Hepatocyte (in vitro differentiated cells): ENCODE measurements around the gene MSANTD1. TPM values are rescaled to one million over a fixed set of nuclear protein-coding genes. Genes with fewer than 3 reads are reported as not detected.

Experiments used
- DNase-seq: peaks from one replicate; pipeline ENCODE4 v3.0.0-alpha.2; 2016; ENCODE audit warnings: low spot score
- H2AFZ ChIP-seq: fragments of 200-600 bp; sonication (generic); 2 replicates; pipeline ENCODE4 v1.6.0; 2016; ENCODE audit warnings: antibody characterized with exemption, mild to moderate bottlenecking
- H3K27ac ChIP-seq: fragments of 200-600 bp; sonication (generic); 2 replicates; pipeline ENCODE4 v1.5.1; 2016; ENCODE audit warnings: mild to moderate bottlenecking
- H3K27me3 ChIP-seq: fragments of 200-600 bp; sonication (generic); 2 replicates; pipeline ENCODE4 v1.6.1; 2016
- H3K36me3 ChIP-seq: fragments of 200-600 bp; sonication (generic); replicated peaks from 2 replicates; pipeline ENCODE4 v1.5.1; 2016; ENCODE audit warnings: low read depth; ENCODE audit not compliant: insufficient read depth
- H3K4me1 ChIP-seq: fragments of 200-600 bp; sonication (generic); 2 replicates; pipeline ENCODE4 v1.5.1; 2016; ENCODE audit warnings: mild to moderate bottlenecking, moderate library complexity; ENCODE audit not compliant: insufficient read depth
- H3K4me2 ChIP-seq: fragments of 200-600 bp; sonication (generic); 2 replicates; pipeline ENCODE4 v1.6.0; 2016
- H3K4me3 ChIP-seq: fragments of 200-600 bp; sonication (generic); 2 replicates; pipeline ENCODE4 v1.5.1; 2016; ENCODE audit warnings: mild to moderate bottlenecking
- H3K79me2 ChIP-seq: fragments of 200-600 bp; sonication (generic); 2 replicates; pipeline ENCODE4 v1.6.0; 2017; ENCODE audit warnings: mild to moderate bottlenecking
- H3K9me2 ChIP-seq: fragments of 200-600 bp; sonication (generic); replicated peaks from 2 replicates; pipeline ENCODE4 v1.6.0; 2017; ENCODE audit warnings: mild to moderate bottlenecking; ENCODE audit not compliant: insufficient read depth
- H3K9me3 ChIP-seq: fragments of 200-600 bp; sonication (generic); 2 replicates; pipeline ENCODE4 v1.5.1; 2016; ENCODE audit warnings: low read depth, mild to moderate bottlenecking
- H4K20me1 ChIP-seq: fragments of 200-600 bp; sonication (generic); 2 replicates; pipeline ENCODE4 v1.6.0; 2016; ENCODE audit warnings: mild to moderate bottlenecking; ENCODE audit not compliant: insufficient read depth, poor library complexity, severe bottlenecking
- EZH2 ChIP-seq: fragments of 200-600 bp; sonication (generic); IDR thresholded peaks from 2 replicates; pipeline ENCODE4 v1.6.1; 2016; ENCODE audit warnings: antibody characterized with exemption, mild to moderate bottlenecking, borderline replicate concordance
- EZH2phosphoT487 ChIP-seq: fragments of 200-600 bp; sonication (generic); IDR thresholded peaks from one replicate; pipeline ENCODE4 v1.6.1; 2018; ENCODE audit warnings: antibody characterized with exemption, mild to moderate bottlenecking, low read depth, moderate library complexity; ENCODE audit not compliant: unreplicated experiment, severe bottlenecking
- WGBS: methylation state at CpG from one replicate; pipeline ENCODE4 v1.1.6; 2016; ENCODE audit warnings: low lambda C conversion rate; ENCODE audit errors: missing lambda C conversion rate; 5-methylcytosine and 5-hydroxymethylcytosine counted together
- polyA plus RNA-seq: library from polyadenylated mRNA; unstranded; fragments of >200 nt; fragmentation: Nextera tagmentation; extraction: Ambion mirVana; gene quantifications from 2 replicates; pipeline ENCODE4 v1.2.1, GENCODE V29; 2016
- total RNA-seq: library from RNA; depleted of rRNA; stranded (reverse); fragments of >200 nt; gene quantifications from 2 replicates; pipeline ENCODE4 v1.2.3, GENCODE V29; 2014
- TF ChIP-seq, protein P1 (sequence below): fragments of 200-600 bp; sonication (generic); IDR thresholded peaks from 2 replicates; pipeline ENCODE4 v1.5.1; 2016; ENCODE audit warnings: antibody characterized with exemption, mild to moderate bottlenecking; ENCODE audit not compliant: poor library complexity

Gene MSANTD1
- total and polyA plus RNA-seq, 2 experiments from 2014 or later, result 0.51 to 0.57 TPM

DNA sequence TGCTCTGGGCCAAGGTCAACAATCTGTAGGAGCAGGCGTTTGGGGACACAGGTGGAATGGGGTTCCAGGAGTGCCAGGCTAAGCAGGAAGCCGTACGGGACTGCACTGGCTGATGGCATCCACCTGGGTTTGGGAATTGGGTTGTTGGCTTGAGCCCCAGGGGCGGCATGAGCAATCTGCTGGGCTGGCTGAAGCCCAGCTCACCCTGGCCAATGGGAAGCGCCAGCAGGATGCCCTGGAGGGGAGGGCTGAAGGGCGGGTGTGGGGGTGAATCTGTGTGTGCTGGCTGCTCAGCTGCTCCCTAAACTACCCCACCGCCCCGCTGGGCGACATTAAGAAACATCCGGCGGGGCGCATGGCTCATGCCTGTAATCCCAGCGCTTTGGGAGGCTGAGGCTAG is 35.0 kb downstream of the MSANTD1 start:
- Histone ChIP-seq H3K27ac (no peak overlapping the region), H3K79me2 (no peaks in the 10 kb centered on the region), H3K9me2 (no peaks in the 10 kb centered on the region), H3K4me2 (no peak overlapping the region), H3K4me1 (no peaks in the 10 kb centered on the region), H3K4me3 (no peak overlapping the region), H2AFZ (no peak overlapping the region), H3K9me3 (no peaks in the 10 kb centered on the region), H3K27me3 (no peaks in the 10 kb centered on the region), H3K36me3 (no peaks in the 10 kb centered on the region), H4K20me1 (no peaks in the 10 kb centered on the region)
- 87% methylated on average over 11 of the region's 13 CpGs for WGBS
- DNase-seq, result no peak
- no peak for TF ChIP-seq EZH2
- TF ChIP-seq, protein P1, sequence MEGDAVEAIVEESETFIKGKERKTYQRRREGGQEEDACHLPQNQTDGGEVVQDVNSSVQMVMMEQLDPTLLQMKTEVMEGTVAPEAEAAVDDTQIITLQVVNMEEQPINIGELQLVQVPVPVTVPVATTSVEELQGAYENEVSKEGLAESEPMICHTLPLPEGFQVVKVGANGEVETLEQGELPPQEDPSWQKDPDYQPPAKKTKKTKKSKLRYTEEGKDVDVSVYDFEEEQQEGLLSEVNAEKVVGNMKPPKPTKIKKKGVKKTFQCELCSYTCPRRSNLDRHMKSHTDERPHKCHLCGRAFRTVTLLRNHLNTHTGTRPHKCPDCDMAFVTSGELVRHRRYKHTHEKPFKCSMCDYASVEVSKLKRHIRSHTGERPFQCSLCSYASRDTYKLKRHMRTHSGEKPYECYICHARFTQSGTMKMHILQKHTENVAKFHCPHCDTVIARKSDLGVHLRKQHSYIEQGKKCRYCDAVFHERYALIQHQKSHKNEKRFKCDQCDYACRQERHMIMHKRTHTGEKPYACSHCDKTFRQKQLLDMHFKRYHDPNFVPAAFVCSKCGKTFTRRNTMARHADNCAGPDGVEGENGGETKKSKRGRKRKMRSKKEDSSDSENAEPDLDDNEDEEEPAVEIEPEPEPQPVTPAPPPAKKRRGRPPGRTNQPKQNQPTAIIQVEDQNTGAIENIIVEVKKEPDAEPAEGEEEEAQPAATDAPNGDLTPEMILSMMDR, result no peak
- TF ChIP-seq EZH2phosphoT487, result no peak

DNA sequence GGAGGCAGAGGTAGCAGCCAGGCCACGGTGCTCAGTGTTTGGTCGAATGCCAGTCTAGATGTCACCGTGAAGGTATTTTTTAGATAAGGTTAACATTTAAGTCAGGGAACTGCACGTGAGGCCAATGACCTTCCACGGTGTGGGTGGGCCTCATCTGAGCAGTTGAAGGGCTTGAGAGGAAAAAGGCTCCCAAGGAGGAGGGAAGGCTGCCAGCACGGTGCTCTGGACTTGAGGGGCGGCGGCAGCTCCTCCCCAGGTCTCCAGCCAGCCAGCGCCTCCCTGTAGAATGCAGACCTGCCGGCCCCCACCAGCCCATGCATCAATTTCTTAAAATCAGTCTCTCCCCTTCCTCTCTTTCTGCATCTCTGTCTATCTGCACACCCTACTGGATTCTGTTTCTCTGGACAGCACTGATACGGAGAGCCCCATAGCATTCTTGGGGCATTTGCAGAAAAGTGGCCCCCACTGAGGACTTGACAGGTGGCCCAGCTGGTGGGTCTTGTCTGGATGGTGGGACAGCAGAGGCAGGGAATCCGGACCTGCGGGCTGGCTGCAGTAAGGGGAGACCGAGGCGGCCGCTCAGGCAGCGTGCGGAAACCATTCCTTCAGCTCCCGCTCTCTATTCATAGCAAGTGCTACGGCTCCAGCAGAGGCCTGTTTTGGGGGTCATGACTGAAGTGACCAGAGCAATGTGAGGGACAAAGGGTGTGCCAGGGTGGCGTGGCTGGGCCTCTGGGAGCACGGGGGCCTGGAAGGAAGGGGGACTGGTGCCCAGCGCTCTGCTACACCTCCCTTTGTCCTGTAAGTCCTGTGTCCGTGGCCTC is 36.0 kb downstream of the MSANTD1 start:
- Histone ChIP-seq H3K27ac (no peak overlapping the region), H3K4me2 (no peak overlapping the region), H3K79me2 (no peaks in the 10 kb centered on the region), H2AFZ (no peak overlapping the region), H3K27me3 (no peaks in the 10 kb centered on the region), H4K20me1 (no peaks in the 10 kb centered on the region), H3K4me1 (no peaks in the 10 kb centered on the region), H3K9me3 (no peaks in the 10 kb centered on the region), H3K9me2 (no peaks in the 10 kb centered on the region), H3K36me3 (no peaks in the 10 kb centered on the region), H3K4me3 (no peak overlapping the region)
- DNase-seq, result no peak
- TF ChIP-seq EZH2 (no peak), EZH2phosphoT487 (no peak)
- TF ChIP-seq, protein P1, result no peak
- 97% methylated on average over 24 of the region's 24 CpGs for WGBS

DNA sequence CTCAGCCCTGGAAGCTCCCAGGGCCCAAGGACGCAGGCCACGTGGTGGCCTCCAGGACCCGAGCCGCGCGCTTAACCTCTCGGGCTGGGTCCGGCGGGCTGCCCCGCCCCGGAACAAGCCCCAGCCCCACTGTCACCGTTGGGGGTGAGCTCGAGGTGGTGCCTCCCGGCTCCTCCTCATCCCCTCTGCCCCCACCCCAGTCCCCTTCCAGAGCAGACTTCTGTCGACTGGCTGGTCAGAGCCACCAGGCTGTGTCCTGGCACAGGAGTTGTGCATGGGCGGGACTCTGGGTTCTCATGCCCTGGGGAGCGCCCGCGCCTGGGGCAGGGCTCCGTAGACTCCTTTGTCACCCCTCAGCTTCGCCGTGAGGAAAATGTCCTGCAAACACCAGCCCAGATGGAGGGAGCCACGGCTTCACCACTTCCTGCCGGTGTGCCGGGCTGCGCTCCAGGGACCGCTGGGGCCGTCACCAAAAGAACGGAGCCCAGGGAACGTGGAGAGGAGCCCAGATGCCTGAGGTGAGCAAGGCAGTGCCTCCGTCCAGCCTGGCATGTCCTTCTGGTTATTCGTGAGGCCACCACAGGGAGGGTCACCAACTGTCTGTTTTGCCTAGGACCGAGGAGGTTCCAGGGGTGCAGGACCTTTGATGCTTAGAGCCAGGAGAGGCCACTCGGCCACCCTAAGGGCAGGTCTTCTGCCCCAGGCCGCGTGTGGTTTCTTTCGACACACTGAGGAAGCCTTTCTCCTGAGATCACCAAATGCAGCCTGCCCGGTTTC is 36.8 kb downstream of the MSANTD1 start:
- no peaks in the 10 kb centered on the region for H3K36me3 ChIP-seq
- TF ChIP-seq EZH2phosphoT487, result no peak
- TF ChIP-seq EZH2, result no peak
- TF ChIP-seq, protein P1, result no peak
- 89% methylated on average over 26 of the region's 38 CpGs for WGBS
- H3K79me2 ChIP-seq, result no peaks in the 10 kb centered on the region
- no peak overlapping the region for H3K4me3 ChIP-seq
- H3K9me3 ChIP-seq, result no peaks in the 10 kb centered on the region
- H2AFZ ChIP-seq, result no peak overlapping the region
- H3K27ac ChIP-seq, result no peak overlapping the region
- H4K20me1 ChIP-seq, result no peaks in the 10 kb centered on the region
- no peaks in the 10 kb centered on the region for H3K27me3 ChIP-seq
- no peak overlapping the region for H3K4me2 ChIP-seq
- H3K9me2 ChIP-seq, result no peaks in the 10 kb centered on the region
- H3K4me1 ChIP-seq, result no peaks in the 10 kb centered on the region
- DNase-seq, result no peak
